ENCODE data around the gene PTPN2.

The PTPN2 gene

DNA sequence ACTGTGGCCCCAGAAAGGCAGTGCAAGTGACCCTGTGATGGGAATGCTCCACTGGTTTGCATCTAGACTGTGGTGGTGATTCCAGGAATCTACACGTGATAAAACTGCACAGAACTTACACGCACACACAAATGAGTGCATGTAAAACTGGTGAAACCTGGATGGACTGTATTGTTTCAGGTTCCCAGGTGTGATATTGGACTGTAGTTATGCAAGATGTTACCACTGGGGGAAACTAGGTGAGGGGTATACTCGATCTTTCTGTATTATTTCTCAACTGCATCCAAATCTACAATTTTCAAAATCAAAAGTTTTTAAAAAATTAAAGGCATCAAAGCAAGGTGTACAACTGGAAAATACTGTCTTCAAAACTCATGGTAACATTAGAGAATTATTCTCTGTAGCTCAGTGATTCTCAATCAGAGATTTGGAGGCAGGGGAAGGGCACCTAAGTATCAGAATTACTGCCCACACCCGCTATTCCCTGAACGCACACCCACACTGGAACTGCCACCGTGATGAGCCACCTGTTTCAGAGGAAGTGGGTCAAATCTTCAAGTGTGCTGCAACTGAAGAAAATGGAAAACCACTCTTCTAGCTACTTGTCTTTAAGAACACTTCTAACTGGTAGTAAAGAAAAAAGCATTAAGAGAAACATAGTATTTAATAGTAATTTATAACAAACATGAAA, 26.7 kb downstream of the PTPN2 start:
- no peak for DNase-seq

DNA sequence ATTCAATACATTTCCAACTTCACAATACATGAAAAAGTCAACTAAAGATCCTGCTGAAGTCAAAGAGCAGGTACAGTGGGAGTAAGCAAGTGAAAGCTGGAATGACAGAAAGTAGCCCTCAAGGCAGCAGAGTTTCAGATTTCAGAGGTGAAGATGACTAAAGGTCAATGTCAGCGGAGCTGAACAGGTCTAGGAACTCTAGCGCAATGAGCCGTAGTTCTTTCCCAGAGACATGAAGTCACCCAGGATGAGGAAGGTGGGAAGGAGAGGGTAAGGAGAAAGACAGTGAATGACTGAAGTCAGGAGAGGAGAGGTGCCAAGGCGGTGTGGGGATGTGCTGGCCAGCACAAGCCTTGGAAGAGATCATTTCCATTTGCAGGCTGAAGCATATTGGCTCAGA, 28.1 kb downstream of the PTPN2 start:
- DNase-seq = no peak

DNA sequence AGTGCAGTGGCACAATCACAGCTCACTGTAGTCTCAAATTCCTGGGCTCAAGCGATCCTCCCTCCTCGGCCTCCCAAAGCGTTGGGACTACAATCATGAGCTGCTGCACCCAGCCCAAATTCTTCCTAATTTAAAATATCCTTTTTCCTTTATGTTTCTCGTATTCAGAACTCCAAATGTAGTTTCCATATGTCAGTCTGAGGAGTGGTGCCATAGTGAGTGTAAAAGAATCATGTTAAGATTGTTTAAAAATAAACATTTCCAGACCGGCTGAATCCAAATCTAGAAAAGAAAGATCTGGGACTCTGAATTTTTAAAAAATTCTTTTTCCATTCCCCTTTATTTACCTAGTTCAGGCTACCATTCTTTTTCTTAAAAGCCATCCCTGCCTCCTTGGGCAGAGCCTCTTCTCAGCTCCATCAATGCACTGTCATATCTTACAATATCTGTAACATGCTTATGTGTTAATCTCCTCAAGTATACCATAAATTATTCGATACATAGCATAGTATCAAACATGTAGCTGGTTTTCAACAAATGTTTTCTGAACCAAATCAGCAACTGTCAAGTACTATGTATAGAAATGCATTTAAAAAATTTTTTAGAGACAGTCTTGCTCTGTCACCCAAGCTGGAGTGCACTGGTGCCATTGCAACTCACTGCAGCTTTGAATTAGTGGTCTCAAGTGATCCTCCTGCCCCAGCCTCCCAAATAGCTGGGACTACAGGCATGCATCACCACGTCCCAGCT, 31.3 kb downstream of the PTPN2 start:
- no peak for DNase-seq

DNA sequence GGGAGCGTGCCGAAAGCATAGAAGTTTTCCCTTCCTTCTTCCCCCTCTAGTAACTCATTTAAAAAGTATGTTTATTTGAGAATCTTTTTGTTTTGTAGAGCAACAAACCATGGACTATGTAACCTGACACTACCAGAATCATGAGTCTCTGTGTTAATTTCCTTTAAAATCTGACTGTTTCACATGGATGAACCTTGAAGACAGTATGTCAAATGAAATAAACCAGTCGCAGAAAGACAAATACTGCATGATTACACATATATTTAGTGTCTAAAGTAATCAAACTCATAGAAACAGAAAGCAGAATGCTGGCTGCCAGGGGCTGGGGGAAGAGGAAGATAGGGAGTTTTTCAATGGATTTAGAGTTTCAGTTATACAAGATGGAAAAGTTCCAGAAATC, 32.3 kb downstream of the PTPN2 start:
- DNase-seq = no peak

DNA sequence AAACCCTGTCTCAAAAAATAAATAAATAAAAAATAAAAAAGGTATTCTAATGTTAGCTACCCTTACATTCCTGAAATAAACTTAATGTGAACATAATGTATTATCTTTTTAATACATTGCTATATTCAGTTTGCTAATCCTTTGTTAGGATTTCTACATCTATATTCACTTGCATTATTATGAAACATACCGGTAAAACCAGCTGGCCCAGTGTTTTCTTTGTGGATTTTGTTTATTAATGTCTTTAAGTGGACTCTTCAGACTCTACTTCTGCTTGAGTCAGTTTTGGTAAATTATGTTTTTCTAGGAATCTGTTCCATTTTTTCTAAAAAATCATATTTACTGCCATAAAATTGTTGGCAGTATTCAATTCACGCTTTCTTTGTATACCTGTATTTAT, 34.5 kb downstream of the PTPN2 start:
- no peak for DNase-seq

DNA sequence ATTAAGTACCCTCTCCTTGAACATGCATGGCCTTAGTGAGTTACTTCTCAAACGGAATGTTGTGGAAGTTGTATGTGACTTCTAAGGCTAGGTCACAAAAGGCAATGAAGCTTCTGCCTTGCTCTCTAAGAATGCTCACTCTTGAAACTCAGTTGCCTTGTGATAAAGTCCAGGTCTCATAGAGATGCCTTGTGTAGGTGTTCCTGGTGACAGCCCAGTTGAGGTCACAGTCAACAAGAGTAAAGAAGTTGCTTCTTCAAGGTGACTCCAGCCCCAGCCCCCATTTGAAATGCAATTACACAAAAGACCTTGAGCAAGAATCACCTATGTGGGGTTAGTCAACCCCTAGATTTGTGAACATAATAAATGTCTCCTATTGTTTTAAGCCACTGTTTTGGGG, 35.6 kb downstream of the PTPN2 start:
- DNase-seq = no peak

DNA sequence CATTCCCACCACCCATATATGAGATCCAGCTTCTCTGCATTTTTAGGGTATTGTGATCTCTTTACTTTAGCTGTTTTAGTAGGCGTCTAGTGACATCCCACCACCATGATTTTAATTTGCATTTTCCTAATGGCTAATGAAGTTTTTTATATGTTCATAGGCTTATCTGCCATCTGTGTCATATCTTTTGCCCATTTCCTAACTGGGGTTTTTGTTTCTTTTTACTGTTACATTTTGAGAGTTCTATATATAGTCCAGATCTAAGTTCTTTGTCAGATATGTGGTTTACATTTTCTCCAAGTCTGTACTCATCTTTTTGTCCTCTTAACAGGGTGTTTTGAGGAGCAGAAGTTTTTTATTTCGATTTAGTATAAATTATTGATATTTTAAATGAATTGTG, 39.6 kb downstream of the PTPN2 start:
- no peak for DNase-seq

DNA sequence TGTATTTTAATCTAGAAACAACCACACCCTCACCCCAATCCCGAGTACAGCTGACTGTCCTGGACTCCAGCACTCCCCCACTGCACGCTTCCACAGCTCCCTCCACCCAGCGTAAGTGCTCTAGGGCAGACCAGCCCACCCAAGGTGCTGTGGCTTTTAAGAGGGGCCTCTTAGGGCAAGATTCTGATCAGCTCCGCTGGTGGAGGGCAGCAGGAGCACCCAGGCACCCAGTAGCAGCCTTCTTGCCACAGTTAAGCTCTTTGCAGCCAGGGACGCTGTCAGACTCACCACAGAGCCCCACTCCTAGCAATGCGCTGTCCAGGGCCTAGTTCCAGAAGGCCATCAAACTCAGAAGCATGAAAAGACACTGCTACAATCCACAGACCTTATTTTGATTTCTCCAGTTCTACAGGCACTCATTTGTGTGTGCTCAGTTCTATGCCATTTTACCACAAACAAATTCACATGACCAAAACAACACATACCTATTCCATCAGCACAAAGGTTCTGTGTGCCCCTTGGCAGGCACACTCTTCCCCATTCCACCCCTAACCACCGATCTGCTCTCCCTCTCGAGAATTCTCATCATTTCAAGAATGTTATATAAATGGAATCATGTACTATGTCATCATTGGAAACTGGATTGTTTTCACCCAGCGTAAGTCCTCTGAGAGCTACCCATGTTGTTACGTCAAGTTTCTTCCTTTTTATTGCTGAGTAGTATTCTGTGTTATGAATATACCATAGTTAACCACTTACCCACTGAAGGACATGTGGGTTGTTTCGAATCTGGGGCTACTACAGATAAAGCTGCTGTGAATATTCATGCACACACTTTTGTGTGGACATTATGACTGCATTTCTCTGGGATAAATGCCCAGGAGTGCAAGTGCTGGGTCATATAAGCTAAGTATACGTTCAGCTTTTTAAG, 40.4 kb downstream of the PTPN2 start:
- DNase-seq = no peak

DNA sequence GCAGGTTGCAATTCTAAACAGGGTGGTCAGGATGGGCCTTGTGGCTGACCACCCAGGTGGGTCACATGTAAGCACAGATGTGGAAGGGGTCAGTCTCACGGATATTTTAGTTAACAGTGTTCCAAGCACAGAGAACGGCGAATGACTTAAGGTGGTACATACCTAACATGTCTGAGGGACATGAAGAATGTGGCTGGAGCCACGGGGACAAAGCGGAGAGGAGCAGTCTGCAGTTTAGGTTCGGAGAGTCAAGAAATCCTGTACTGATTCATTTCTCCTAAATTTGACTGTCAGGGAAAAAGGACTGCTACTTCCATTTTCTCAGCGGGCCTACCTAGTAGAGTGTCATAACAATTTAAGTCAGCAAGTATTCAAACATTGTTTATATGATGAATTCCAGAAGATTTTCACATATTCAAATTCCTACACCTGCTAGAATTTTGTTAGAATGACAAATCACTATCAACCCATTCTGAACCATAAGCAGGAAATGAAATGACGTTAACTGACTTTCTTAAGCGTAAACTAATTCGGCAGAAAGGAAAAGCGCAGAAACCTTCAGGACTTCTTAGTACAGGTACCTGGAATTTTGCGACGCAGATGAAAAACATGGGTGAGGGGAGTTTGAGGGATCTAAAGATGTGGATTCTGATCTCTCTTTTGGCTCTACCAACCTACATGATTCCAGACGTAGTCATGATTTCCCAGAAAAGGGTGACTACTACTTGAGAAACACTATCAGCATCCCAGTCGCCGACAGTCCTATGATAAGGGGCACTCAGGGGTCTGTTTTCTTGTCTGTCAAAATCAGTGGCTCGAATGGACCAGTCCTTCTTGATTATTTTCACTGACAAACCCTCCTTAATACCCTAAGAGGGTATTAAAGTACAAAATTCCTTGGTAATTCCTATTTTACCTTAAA, 41.3 kb downstream of the PTPN2 start:
- no peak for DNase-seq

DNA sequence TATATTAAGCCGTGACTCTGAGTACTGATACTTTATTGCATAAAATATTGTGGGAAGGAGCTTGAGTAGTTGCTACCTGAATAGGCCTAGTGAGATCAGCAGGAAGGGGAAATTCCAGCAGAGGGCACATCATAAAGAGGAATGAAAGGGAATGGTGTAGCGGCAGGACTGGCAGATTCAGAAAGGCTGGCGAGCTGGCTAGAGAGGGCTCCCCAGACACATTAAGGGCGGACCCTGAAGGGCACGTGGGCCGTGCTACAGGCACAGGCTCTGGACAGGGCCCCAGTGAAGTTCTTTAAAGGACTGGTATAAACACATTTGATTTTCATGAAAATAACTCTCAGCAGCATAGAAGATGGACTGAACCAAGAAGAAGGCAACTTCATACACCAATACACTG, 43.0 kb downstream of the PTPN2 start:
- DNase-seq = no peak

DNA sequence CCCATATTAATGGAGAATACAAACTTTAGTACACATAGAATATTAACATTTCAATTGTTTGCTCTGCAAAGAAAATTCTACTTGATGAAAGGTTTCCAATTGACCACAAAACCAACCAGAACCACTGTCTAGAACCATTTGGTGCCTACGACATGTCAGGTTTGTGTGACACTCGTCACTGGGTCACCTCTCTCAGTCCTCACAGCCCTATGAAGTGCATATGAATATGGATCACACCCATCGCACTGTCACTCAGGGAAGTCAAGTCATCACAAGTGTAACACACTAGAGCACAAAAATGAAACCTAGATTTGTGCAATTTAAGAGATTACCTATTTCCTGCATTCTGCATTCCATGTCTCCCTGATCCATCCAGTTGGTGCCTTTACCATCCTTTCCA, 43.7 kb downstream of the PTPN2 start:
- no peak for DNase-seq

DNA sequence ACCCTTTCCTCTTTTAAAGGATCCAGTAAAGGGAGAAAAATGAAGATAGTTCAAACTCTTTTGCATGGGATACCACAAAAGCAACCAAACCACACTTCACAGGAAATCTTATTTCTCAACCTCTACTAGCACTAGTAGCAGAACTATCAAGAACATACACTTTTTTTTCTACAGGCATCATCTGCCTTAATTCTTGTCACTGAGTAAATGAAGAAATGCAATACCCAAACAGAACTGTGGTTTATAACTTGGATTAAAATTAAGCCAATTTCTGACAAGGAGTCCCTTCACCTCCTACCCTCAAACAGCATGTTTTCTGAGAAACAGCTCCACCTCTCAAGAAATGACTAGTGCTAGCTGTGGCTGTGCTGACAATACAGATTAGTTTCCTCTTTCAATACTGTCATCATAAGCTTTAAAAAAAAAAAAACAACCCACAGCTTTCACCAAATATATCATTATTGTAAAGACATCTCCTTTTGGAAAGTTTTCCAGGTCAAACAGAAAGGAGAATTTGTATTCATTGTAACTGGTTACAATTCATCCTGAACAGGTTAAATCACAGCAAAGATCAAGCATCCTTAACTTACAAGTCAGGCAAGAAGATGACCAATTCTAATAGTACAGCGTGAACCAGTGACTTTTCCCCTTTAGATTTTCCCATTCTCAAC, 44.4 kb downstream of the PTPN2 start:
- no peak for DNase-seq

DNA sequence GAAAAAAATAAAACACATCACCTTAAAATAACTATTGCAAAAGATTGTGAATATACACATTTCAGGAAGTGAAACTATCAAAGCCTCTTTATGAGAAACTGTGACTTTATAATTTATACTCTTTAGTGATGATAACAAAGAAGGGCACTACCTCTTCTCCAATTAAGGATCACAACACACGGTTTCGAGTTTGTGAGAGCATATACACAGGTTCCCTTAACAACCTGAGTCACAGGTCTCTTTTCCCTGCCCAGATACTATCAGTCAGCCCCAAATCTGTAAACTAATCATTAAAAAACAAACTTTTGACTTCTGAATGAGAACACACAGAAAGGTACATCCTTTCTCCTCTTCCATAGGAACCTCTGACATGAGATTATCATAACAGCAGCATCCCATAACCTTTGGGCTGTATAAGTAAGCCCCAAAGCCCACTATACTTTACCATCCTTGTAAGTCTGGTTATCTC, 44.9 kb downstream of the PTPN2 start:
- no peak for DNase-seq

DNA sequence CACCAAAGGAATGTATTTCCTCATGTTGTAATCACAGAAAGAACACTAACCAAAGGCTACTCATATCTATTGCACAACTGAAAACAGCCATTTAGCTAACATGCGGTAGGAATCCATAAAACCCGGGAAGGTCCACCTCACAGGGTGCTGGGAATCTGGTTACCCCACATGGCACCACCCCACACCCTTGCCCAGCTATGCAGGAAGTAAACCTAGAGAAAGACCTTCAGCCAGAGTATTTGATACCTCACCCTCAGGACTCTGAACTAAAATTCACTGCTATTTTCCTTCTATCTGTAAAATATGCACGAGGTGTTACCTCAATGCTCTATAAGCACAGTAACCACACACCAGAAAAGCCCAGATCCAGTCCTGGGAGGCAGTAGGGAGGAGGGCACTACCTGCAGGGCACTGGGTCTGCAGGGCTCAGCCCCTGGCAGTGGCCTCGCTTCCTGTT, 45.8 kb downstream of the PTPN2 start:
- no peak for DNase-seq

DNA sequence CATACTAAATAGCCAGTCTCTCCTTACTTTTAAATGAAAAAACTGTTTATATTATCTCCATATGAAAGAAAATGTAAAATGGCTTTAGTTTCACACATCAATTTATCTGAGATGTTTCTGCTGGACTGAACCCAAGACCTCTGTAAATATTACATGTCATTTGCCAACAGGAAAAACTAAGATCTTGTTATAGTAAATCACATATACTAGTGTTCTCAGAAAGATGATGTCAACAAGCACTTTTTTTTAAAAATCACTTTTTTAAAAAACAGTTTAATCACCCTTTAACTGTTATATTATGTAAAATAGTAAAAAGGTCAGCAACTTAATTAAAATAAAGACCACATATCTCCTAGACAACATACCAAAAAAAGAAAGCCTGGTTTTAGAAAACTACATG, 46.3 kb downstream of the PTPN2 start:
- no peak for DNase-seq

DNA sequence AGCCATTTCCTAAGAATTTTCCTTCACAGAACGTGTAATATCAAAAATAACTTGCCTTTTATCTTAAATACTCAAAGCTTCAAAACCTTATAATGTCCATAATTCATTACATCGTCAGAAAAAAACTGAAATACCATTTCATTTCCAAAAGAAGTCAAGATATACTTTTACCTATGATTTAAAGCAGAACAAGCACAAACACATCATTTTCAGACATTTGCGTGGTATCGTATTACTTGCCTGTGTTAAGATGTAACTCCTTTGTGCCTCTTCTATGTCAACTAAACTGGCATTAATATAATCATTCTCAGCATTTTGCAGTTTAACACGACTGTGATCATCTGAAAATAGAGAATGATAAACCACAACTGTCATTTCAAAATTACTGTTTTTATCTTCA, 47.5 kb downstream of the PTPN2 start:
- no peak for DNase-seq

DNA sequence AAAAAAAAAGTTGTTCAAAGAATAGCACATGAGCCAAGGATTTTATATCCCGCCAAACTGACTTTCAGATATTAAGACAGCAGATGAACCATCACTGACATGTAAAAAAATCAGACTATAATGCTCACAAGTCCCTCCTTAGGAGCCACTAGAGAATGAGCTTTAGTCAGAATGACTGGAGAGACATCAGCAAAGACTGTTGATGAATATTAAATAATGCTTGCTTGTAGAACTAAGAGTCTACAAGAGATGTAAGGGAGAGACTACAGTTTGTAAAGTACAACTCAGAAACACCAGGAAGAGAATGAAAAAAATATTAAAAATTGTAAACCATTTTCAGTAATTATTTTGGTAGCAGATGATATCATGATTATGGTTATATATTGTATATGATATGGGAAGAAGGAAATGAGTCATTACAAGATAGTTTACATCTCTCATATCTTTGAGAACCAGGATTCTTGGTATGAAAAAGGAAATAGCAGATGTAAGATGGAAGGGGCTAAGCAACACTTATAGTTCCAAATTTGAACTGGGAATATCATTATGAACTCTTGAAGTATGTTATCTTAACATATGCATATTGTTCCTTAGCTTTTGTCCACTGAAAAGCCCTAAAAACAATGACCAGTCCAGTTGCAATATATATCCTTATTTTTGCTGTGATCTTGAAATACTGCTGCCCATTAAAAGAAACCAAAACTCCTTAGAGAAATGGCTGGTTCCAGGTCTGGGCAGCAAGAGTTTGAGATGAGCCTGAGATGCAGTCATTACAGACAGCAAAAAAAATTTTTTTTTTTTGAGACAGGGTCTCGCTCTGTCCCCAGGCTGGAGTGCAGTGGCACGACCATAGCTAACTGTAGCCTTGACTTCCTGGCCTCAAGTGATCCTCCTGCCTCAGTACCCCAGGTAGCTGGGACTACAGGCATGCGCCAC, 55.7 kb downstream of the PTPN2 start:
- no peak for DNase-seq

DNA sequence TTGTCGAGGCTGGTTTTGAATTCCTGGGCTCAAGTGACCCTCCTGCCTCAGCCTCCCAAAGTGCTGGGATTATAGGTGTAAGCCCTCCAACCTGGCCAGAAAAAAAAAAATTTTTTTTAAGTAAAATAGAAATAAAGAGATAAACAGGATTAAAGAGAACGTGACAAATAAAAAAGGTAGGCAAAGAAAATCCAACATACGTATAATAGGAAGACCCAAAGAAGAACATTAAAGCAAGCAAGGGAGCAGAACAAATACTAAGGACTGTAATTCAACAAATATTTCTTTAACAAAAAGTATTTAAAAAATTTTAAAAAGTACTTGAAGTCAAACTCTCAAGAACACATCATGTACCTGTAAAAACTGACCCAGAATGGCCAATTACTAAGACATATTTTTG, 56.4 kb downstream of the PTPN2 start:
- no peak for DNase-seq

DNA sequence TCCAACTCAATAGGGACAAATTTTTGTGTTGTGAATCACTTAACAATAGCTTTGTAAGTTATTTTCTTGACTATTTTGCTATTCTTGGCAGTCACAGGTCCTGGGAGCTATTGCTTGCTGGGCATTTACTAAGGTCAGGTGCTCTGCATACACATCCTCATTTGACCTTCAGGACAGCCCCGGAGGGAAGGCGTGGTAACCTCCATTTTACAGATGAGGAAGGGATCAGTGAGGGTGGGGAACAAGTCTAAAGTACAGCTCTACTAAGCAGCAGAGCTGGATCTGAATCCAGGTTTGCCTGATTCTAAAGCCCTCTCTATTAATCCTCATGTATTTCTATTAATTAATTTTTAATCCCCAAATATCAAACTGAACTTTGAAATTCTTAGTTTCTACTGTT, 58.8 kb downstream of the PTPN2 start:
- DNase-seq = no peak

DNA sequence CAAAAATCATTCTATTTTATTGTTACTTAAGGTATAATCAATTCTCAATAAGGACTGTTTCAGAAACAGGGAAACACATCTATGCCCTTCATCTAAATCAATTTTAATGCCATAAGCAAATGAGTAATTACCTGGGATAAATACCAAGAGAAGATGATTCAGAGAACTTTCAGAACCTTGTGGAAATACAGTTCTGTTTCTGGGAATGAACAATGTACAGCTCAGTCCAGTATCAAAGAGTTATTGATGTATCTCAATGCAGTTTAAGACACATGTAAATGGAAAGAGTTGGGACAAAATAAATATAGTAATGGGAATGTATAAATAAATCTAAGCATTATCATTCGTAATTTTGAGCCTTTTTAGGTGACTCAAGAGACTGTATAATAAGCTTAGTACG, 60.1 kb downstream of the PTPN2 start:
- no peak for DNase-seq

DNA sequence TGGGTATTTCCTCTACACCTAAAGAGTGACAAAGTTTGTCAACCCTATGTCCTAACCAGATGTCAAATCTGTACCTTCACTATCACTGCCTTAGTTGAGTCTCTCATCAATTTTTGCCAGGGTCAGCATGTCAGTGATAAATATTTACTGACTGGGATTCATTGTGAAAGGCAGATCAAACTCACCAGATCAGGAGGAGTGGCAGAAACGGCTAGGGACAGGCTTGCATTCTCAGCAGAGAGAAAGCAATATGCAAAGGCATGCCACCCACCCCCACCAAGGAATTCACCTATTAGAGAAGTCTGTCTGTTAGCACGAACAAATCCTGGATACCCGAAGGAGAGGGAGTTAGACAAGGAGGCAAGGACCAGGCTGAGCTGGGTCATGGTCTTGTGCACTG, 62.6 kb downstream of the PTPN2 start:
- no peak for DNase-seq

Data from T-helper 9 cell (primary cell).